Measurements from ENCODE around the gene NCOA6. TPM values are rescaled to one million over a fixed set of nuclear protein-coding genes. Genes with fewer than 3 reads are reported as not detected.
A peak's percentile ranks its signal among the peaks of the same experiment; 100 is the strongest.

NCOA6 gene
- total RNA-seq, 4 donors from 2014 or later = 34.8 to 81.8 (median 44.2) TPM

DNA sequence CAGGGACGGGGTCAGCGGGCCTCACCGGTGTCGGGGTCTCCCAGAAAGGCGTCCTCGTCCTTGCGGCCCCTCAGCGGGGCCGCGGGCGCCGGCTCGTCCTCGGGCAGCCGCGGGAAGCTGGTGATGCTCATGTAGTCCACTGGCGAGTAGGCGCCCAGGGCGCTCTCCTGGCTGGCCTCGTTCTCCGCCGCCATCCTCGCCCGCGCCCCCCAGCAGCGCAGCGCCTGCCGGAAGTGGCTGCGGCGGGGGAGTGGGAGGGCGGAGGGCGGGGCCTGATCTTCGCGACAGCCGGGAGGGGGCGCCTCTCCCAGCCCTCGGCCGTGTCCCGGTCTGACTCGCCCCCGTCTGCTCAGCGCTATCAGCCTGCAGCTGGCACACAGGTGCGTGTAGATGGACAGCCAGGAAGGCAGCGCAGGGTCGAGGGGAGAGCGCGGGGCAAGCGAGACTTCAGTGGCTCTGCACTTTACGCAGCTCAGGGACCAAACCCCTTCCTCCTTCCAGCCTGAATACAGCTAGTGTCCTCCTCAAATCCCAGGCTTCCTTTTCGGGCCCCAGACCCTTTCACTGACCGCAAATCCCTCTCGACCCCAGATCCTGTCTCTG, 47.3 kb upstream of the NCOA6 start, which contains the start of gene GGT7:
TSS of gene GGT7 (minus strand) at position 235 of the 603 bp plus-strand sequence. CDS start at position 194, 41 bp downstream.
- intact Hi-C loops (cut with DNase I; ENCODE audit: low total_unique reads) = loop anchor here (5.0 kb wide), 1 partner anchor 85 kb away; the partner anchor contains the start of genes GSS and MYH7B
- peak within 1 kb of the TSS; percentile 44 to 74 (median 68) for H3K4me3 ChIP-seq
- WGBS, 2 donors (ENCODE audit: low coverage in 1 of 2) = 0 to 1% methylated on average over 4 to 43 of the region's 52 CpGs
- no peaks in the 10 kb centered on the region for H3K36me3 ChIP-seq
- in situ Hi-C loops (cut with MboI; ENCODE audit: low pct_ligation_motif_present in 1 of 4, low pct_unique_long_range_greater_than_20kb in 1 of 4, low sequenced_read_pairs in 3 of 4) = loop anchor here (5.0 to 25.0 kb wide), 3 partner anchors 85 to 340 kb away; partner anchors contain the start of genes GSS (in 3 of the 4), MYH7B (in 3 of the 4) and TRPC4AP (in 2 of the 4)
- H3K9me3 ChIP-seq = no peaks in the 10 kb centered on the region
- TF ChIP-seq EP300 (IDR thresholded peaks at IDR 0.05; ENCODE audit: low read depth) (no peak), POLR2A (IDR thresholded peaks at IDR 0.05) (peak; percentile 36), POLR2AphosphoS5 (IDR thresholded peaks at IDR 0.05) (peak; percentile 59 to 68 (median 61))
- TF ChIP-seq, protein P1, sequence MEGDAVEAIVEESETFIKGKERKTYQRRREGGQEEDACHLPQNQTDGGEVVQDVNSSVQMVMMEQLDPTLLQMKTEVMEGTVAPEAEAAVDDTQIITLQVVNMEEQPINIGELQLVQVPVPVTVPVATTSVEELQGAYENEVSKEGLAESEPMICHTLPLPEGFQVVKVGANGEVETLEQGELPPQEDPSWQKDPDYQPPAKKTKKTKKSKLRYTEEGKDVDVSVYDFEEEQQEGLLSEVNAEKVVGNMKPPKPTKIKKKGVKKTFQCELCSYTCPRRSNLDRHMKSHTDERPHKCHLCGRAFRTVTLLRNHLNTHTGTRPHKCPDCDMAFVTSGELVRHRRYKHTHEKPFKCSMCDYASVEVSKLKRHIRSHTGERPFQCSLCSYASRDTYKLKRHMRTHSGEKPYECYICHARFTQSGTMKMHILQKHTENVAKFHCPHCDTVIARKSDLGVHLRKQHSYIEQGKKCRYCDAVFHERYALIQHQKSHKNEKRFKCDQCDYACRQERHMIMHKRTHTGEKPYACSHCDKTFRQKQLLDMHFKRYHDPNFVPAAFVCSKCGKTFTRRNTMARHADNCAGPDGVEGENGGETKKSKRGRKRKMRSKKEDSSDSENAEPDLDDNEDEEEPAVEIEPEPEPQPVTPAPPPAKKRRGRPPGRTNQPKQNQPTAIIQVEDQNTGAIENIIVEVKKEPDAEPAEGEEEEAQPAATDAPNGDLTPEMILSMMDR (IDR thresholded peaks at IDR 0.05) = peak; percentile 67 to 82 (median 70)
- peak within 1 kb of the TSS; percentile 69 to 77 (median 74) for H3K27ac ChIP-seq
- H3K4me1 ChIP-seq = peaks cover 19 to 47% (median 41%) of the 10 kb centered on the region in 4 donors
- peak; percentile 90 for DNase-seq
- no peaks in the 10 kb centered on the region for H3K27me3 ChIP-seq

DNA sequence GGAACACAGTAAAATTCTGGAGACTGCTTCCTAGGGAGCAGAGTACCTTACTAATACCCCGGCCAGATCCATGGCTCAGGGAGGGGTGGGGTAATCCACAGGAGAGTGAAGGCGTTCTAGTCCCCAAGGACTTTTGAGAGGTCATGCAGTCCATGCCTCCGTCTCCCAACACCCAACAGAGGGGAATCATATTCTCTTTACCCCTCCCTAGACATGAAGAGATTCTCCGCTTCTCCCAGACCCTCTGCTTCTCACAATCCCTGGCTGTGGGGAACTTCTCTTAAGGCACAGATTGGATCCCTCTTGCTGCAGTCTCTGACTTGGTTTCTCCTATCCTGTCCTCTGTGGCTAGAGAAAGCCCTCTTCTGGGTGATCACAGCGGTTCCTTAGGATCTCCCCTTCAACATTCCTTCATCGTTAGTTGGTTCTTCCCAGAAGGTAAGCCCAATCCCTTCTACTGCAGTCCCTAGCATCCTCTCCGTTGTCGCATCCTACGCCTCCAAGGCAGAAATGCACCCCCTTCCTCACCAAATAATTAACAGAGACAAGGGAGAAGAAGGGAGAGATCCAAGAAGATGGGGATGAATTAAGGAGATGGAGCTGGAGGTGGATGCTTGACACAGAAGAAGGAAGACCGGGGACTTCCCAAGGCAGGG, 46.6 kb upstream of the NCOA6 start:
- in situ Hi-C loops (cut with MboI; ENCODE audit: low pct_ligation_motif_present in 1 of 4, low pct_unique_long_range_greater_than_20kb in 1 of 4, low sequenced_read_pairs in 3 of 4) = loop anchor here (5.0 to 25.0 kb wide), 3 partner anchors 85 to 340 kb away; partner anchors contain the start of genes GSS (in 3 of the 4), MYH7B (in 3 of the 4) and TRPC4AP (in 2 of the 4)
- intact Hi-C loops (cut with DNase I; ENCODE audit: low total_unique reads) = loop anchor here (5.0 kb wide), 1 partner anchor 85 kb away; the partner anchor contains the start of genes GSS and MYH7B
- Histone ChIP-seq H3K9me3 (no peaks in the 10 kb centered on the region), H3K4me3 (peak overlapping the region; percentile 44 to 74 (median 68)), H3K27me3 (no peaks in the 10 kb centered on the region), H3K4me1 (peaks cover 19 to 46% (median 40%) of the 10 kb centered on the region in 4 donors), H3K36me3 (no peaks in the 10 kb centered on the region), H3K27ac (peak overlapping the region; percentile 69 to 77 (median 74))
- no peak for TF ChIP-seq EP300 (IDR thresholded peaks at IDR 0.05; ENCODE audit: low read depth)
- no peak for TF ChIP-seq POLR2AphosphoS5 (IDR thresholded peaks at IDR 0.05)
- TF ChIP-seq, protein P1 (IDR thresholded peaks at IDR 0.05) = no peak
- TF ChIP-seq POLR2A (IDR thresholded peaks at IDR 0.05) = no peak
- WGBS, 2 donors (ENCODE audit: low coverage in 1 of 2) = 42 to 57% methylated on average over 8 to 10 of the region's 10 CpGs
- DNase-seq = no peak

DNA sequence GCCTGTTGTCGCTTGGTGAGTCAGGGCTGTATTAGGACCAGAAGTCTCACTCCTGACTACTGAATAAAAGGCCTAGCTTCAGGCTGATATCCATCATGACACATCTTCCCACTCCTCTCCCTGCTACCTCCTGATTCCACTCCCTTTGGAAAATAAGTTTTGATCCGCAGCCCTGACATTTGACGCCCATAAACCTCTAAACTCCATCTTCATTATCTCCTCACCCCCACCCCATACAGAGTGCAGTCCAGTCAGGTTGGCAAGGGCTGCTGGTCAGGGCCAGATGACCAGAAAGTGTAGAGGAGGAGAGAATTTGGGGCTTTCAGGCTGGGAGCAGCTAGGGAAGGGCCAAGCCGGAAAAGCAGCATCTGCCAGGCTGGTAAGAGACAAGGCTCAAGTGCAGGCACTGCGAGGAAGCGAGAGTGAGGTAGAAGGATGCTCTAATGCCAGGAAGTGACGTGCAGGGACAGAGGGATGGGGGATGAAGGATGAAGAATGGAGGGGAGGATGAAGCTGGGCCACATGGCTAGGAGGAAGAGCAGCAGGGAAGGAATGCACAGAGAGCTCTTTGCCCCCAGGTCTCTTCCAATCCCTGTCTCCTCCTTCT, 46.0 kb upstream of the NCOA6 start:
- Histone ChIP-seq H3K27ac (no peak overlapping the region), H3K27me3 (no peaks in the 10 kb centered on the region), H3K36me3 (no peaks in the 10 kb centered on the region), H3K4me3 (no peak overlapping the region), H3K9me3 (no peaks in the 10 kb centered on the region), H3K4me1 (peaks cover 19 to 46% (median 39%) of the 10 kb centered on the region in 4 donors)
- 93% methylated on average over 7 of the region's 7 CpGs; no CpG with 5 or more reads in 1 of the 2 donors for WGBS, 2 donors (ENCODE audit: low coverage in 1 of 2)
- DNase-seq = no peak
- in situ Hi-C loops (cut with MboI; ENCODE audit: low pct_ligation_motif_present in 1 of 4, low pct_unique_long_range_greater_than_20kb in 1 of 4, low sequenced_read_pairs in 3 of 4) = loop anchor here (5.0 to 25.0 kb wide), 3 partner anchors 86 to 341 kb away; partner anchors contain the start of genes GSS (in 3 of the 4), MYH7B (in 3 of the 4) and TRPC4AP (in 2 of the 4)
- no peak for TF ChIP-seq POLR2AphosphoS5 (IDR thresholded peaks at IDR 0.05)
- no peak for TF ChIP-seq EP300 (IDR thresholded peaks at IDR 0.05; ENCODE audit: low read depth)
- TF ChIP-seq POLR2A (IDR thresholded peaks at IDR 0.05) = no peak
- TF ChIP-seq, protein P1 (IDR thresholded peaks at IDR 0.05) = no peak
- intact Hi-C loops (cut with DNase I; ENCODE audit: low total_unique reads) = loop anchor here (5.0 kb wide), 1 partner anchor 86 kb away; the partner anchor contains the start of genes GSS and MYH7B

All from transverse colon (tissue), 4 donors.